Esophagus muscularis mucosa (tissue), 4 donors: ENCODE results near the gene ZNF423.

Experiments
- EP300 ChIP-seq: sonication (generic); formaldehyde crosslinking; IDR thresholded peaks from one replicate; pipeline ENCODE4 v1.6.1; 2017; ENCODE audit warnings: antibody characterized with exemption
- POLR2AphosphoS5 ChIP-seq, 2 donors: sonication (generic); formaldehyde crosslinking; IDR thresholded peaks; one replicate each; pipeline ENCODE4 v1.6.1; 2017; ENCODE audit warnings: antibody characterized with exemption in 2 of 2
- TF ChIP-seq, protein P1 (sequence below), 3 experiments: fragments of 200-600 bp in 2 of 3; fragments of 450-650 bp in 1 of 3; sonication (generic) in 2 of 3; IDR thresholded peaks; one replicate each; pipeline ENCODE4 v1.5.1; 2017 to 2019; ENCODE audit warnings: antibody characterized with exemption in 3 of 3, mild to moderate bottlenecking in 2 of 3, moderate library complexity in 1 of 3

DNA sequence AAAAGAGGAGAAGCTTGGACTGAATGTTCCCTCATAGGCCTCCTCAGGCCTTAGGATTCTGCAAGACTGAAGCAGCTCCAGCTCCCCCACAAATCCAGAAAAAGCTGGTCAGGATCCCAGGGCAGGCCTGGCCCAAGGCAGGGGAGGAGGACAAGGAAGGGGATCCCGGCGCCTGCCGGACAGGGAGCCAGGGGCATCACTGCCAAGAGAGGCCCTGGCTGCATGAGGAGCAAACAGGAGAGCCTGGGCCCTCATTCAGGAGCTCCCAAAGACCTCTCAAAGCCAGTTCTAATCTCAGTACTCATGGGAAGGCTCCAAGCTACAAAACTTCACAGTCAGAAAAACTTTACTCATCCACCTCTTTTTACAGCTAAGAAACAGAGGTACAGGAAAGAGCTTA, 67.3 kb downstream of the ZNF423 start:
- TF ChIP-seq, protein P1, sequence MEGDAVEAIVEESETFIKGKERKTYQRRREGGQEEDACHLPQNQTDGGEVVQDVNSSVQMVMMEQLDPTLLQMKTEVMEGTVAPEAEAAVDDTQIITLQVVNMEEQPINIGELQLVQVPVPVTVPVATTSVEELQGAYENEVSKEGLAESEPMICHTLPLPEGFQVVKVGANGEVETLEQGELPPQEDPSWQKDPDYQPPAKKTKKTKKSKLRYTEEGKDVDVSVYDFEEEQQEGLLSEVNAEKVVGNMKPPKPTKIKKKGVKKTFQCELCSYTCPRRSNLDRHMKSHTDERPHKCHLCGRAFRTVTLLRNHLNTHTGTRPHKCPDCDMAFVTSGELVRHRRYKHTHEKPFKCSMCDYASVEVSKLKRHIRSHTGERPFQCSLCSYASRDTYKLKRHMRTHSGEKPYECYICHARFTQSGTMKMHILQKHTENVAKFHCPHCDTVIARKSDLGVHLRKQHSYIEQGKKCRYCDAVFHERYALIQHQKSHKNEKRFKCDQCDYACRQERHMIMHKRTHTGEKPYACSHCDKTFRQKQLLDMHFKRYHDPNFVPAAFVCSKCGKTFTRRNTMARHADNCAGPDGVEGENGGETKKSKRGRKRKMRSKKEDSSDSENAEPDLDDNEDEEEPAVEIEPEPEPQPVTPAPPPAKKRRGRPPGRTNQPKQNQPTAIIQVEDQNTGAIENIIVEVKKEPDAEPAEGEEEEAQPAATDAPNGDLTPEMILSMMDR (IDR thresholded peaks at IDR 0.05), result no peak
- no peak for TF ChIP-seq EP300
- TF ChIP-seq POLR2AphosphoS5 (IDR thresholded peaks at IDR 0.05), result no peak
